GM12878 (cell line): ENCODE measurements around the gene NCKAP5. TPM values are rescaled to one million over a fixed set of nuclear protein-coding genes. Genes with fewer than 3 reads are reported as not detected.

Source experiments
- ATAC-seq: fragments of 200-7000 bp; cut with Tn5 transposase; 3 replicates; pipeline ENCODE4 v1.9.1; 2020; ENCODE audit warnings: mild to moderate bottlenecking, moderate library complexity
- BruUV-seq: library from RNA; stranded (reverse); fragments of 400-500 nt; replicated peaks from 2 replicates; lab custom pipeline; 2021; lab: Mats Ljungman, UMichigan
- CTCF ChIA-PET: fragments of 300-600 bp; sonication (Branson Sonifier 250); formaldehyde crosslinking; extraction: SDS; loops from one replicate; lab custom pipeline; 2021; ENCODE audit warnings: inconsistent platforms; lab: Yijun Ruan, JAX
- POLR2A ChIA-PET: fragments of 350-600 bp; formaldehyde crosslinking; extraction: SDS; loops from one replicate; lab custom pipeline; 2021; ENCODE audit warnings: inconsistent platforms; lab: Charles Lee
- RAD21 ChIA-PET: fragments of 300-600 bp; sonication (Branson Sonifier 250); formaldehyde crosslinking; loops from one replicate; lab custom pipeline; 2023; ENCODE audit warnings: antibody characterized with exemption; ENCODE audit not compliant: unreplicated experiment; lab: Charles Lee
- SMC1A ChIA-PET: fragments of 300-600 bp; sonication (Branson Sonifier 250); formaldehyde crosslinking; loops from one replicate; lab custom pipeline; 2023; ENCODE audit not compliant: unreplicated experiment, uncharacterized antibody; lab: Charles Lee
- DNase-seq: peaks from one replicate; pipeline ENCODE4 v3.0.0-alpha.2; 2011; ENCODE audit warnings: low read depth, low spot score
- FAIRE-seq: peaks from 3 replicates; lab custom pipeline; 2011; peaks lifted over from hg19 to GRCh38; lab: Jason Lieb, UNC
- H2AFZ ChIP-seq: 2 replicates; pipeline ENCODE4 v1.6.0; 2011; ENCODE audit warnings: low read depth, low read length, control low read depth; ENCODE audit not compliant: control insufficient read depth
- H3K27ac ChIP-seq: 2 replicates; pipeline ENCODE4 v1.5.1; 2011; ENCODE audit warnings: control low read depth; ENCODE audit not compliant: control insufficient read depth, insufficient read depth
- H3K27me3 ChIP-seq, 2 experiments: replicated peaks in 1 of 2; 2 replicates each; pipeline versions ENCODE4 v1.6.0 to v1.6.1; 2011; ENCODE audit warnings: low read length in 1 of 2; ENCODE audit not compliant: control insufficient read depth in 2 of 2, insufficient read depth in 2 of 2
- H3K36me3 ChIP-seq, 2 experiments: 2 replicates each; pipeline ENCODE4 v1.5.1; 2011; ENCODE audit warnings: low read length in 1 of 2; ENCODE audit not compliant: control insufficient read depth in 2 of 2, insufficient read depth in 2 of 2
- H3K4me1 ChIP-seq: 2 replicates; pipeline ENCODE4 v1.6.1; 2011; ENCODE audit warnings: mild to moderate bottlenecking, low read length, moderate library complexity, mixed read lengths; ENCODE audit not compliant: control insufficient read depth, insufficient read depth
- H3K4me2 ChIP-seq: 2 replicates; pipeline ENCODE4 v1.6.0; 2011; ENCODE audit warnings: control low read depth; ENCODE audit not compliant: control insufficient read depth, insufficient read depth
- H3K4me3 ChIP-seq: fragments of 200-600 bp; sonication (generic); 2 replicates; pipeline ENCODE4 v1.5.1; 2016
- H3K79me2 ChIP-seq: 2 replicates; pipeline ENCODE4 v1.6.0; 2011; ENCODE audit warnings: low read length; ENCODE audit not compliant: control insufficient read depth, insufficient read depth
- H3K9ac ChIP-seq: 2 replicates; pipeline ENCODE4 v1.8.0; 2011; ENCODE audit warnings: low read length, control low read depth, mixed read lengths; ENCODE audit not compliant: control insufficient read depth, insufficient read depth
- H3K9me3 ChIP-seq: replicated peaks from 3 replicates; pipeline ENCODE4 v1.5.1; 2011; ENCODE audit warnings: mild to moderate bottlenecking, low read length; ENCODE audit not compliant: control insufficient read depth, insufficient read depth
- H4K20me1 ChIP-seq: 2 replicates; pipeline ENCODE4 v1.6.0; 2011; ENCODE audit not compliant: control insufficient read depth, insufficient read depth
- BHLHE40 ChIP-seq, 2 experiments: fragments of 450-650 bp in 1 of 2; IDR thresholded peaks; 2 replicates each; pipeline ENCODE4 v1.6.1; 2011 to 2017; ENCODE audit warnings: low read depth in 2 of 2, borderline replicate concordance in 1 of 2, improper control_type of control experiment in 1 of 2, low read length in 1 of 2, mild to moderate bottlenecking in 1 of 2
- GABPA ChIP-seq: IDR thresholded peaks from 2 replicates; pipeline ENCODE4 v1.6.1; 2014; ENCODE audit warnings: antibody characterized with exemption, low read depth, mild to moderate bottlenecking, inconsistent platforms
- HDAC6 ChIP-seq: fragments of 200-600 bp; sonication (generic); IDR thresholded peaks from one replicate; pipeline ENCODE4 v1.8.0; 2017; ENCODE audit warnings: antibody characterized with exemption; ENCODE audit not compliant: unreplicated experiment
- NFYB ChIP-seq: IDR thresholded peaks from 2 replicates; pipeline ENCODE4 v1.6.1; 2011; ENCODE audit warnings: low read depth, mild to moderate bottlenecking, low read length, improper control_type of control experiment, moderate library complexity; ENCODE audit not compliant: insufficient read depth
- NR2C2 ChIP-seq: IDR thresholded peaks from 2 replicates; pipeline ENCODE4 v1.6.1; 2011; ENCODE audit warnings: borderline replicate concordance, low read depth; ENCODE audit not compliant: control insufficient read depth, insufficient read length
- NR2F1 ChIP-seq: fragments of 450-650 bp; conservative IDR thresholded peaks from 2 replicates; pipeline ENCODE4 v1.6.1; 2017; ENCODE audit warnings: mild to moderate bottlenecking
- RUNX3 ChIP-seq: IDR thresholded peaks from 2 replicates; pipeline ENCODE4 v1.6.1; 2012; ENCODE audit warnings: low read length, inconsistent platforms
- SUZ12 ChIP-seq: fragments of 200-600 bp; sonication (generic); IDR thresholded peaks from one replicate; pipeline ENCODE4 v1.6.1; 2018; ENCODE audit warnings: antibody characterized with exemption, mild to moderate bottlenecking; ENCODE audit not compliant: unreplicated experiment
- TCF3 ChIP-seq: IDR thresholded peaks from 2 replicates; pipeline ENCODE4 v1.6.1; 2012; ENCODE audit warnings: low read depth, mild to moderate bottlenecking, low read length, borderline replicate concordance; ENCODE audit not compliant: insufficient read depth
- USF2 ChIP-seq: IDR thresholded peaks from 2 replicates; pipeline ENCODE4 v1.6.1; 2011; ENCODE audit warnings: low read depth, low read length, improper control_type of control experiment, borderline replicate concordance
- WGBS: methylation state at CpG from one replicate; pipeline ENCODE4 v1.1.6; 2016; ENCODE audit warnings: low lambda C conversion rate; ENCODE audit not compliant: insufficient replicate concordance, insufficient coverage; ENCODE audit errors: missing lambda C conversion rate; 5-methylcytosine and 5-hydroxymethylcytosine counted together
- in situ Hi-C: fragments of 300-500 bp; cut with MboI; formaldehyde crosslinking; loops from 9 replicates; pipeline ENCODE4 v1.14.3; 2018; ENCODE audit warnings: mixed read lengths
- intact Hi-C: fragments of 100-400 bp; cut with micrococcal nuclease; formaldehyde crosslinking; loops from one replicate; pipeline ENCODE4 v1.14.2; 2022; ENCODE audit not compliant: unreplicated experiment
- polyA plus RNA-seq, 11 experiments: library from polyadenylated mRNA; depleted of rRNA in 4 of 11; unstranded in 6 of 11; stranded (reverse) in 5 of 11; fragments of >200 nt; fragmentation: Nextera tagmentation in 4 of 11; fragmentation: Illumina TruSeq in 1 of 11; extraction: Ambion mirVana in 4 of 11; extraction: Trizol in 1 of 11; gene quantifications; 1 replicate in 1 of 11; 2 replicates in 10 of 11; pipeline versions ENCODE4 v1.2.1 to v1.2.3, GENCODE V29; 2011 to 2016; ENCODE audit warnings: inconsistent platforms in 2 of 11, missing spikeins in 2 of 11, low read depth in 1 of 11
- total RNA-seq, 4 experiments: library from RNA; depleted of rRNA in 3 of 4; stranded (reverse); fragments of >200 nt in 3 of 4; fragmentation: Illumina TruSeq in 1 of 4; extraction: Trizol in 1 of 4; gene quantifications; 2 replicates each; pipeline versions ENCODE4 v1.2.1 to v1.2.3, GENCODE V29; 2013 to 2021

The NCKAP5 gene
- total and polyA plus RNA-seq, 10 of the 15 experiments (the other 5 are each of a cell fraction or from before 2014, with no cell fraction given) = 0.06 to 0.44 (median 0.16) TPM

DNA sequence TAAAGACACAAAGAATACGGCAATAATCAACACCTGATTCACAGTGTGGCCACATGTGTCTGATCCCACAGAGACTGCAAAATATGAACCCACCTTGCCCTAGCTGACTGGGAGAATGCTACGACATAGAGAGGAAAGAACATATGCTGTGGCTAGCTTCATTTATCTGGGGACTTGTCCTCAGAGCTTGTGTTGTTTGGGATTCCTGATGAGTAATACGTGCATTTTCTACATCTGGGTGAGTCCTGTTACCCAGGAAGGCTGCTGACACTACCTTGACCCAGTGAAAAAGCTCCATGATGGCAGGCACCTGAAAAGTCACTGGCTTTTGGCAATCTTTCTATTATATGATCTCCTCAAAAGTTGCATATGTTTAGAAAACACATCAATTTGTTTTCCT lies 470.6 kb downstream of the NCKAP5 start:
- RAD21 ChIA-PET = no interaction called here
- H4K20me1 ChIP-seq = no peaks in the 10 kb centered on the region
- no peak overlapping the region for H2AFZ ChIP-seq
- POLR2A ChIA-PET = no interaction called here
- no peaks in the 10 kb centered on the region for H3K27me3 ChIP-seq
- TF ChIP-seq NR2C2 (no peak), RUNX3 (no peak), NR2F1 (no peak), HDAC6 (no peak), BHLHE40 (IDR thresholded peaks at IDR 0.05; ENCODE audit: borderline replicate concordance in 1 of 2, low read depth in 2 of 2, low read length in 1 of 2) (no peak), SUZ12 (no peak), NFYB (no peak), TCF3 (no peak), GABPA (no peak), USF2 (no peak)
- BruUV-seq = no TSS peak
- no peak overlapping the region for H3K9ac ChIP-seq
- intact Hi-C loops = no loop called here
- H3K79me2 ChIP-seq = no peaks in the 10 kb centered on the region
- H3K9me3 ChIP-seq = no peaks in the 10 kb centered on the region
- in situ Hi-C loops = no loop called here
- CTCF ChIA-PET = interaction anchor here (0.8 kb wide), 1 partner anchor 239 kb away, joined by 3 read pairs; no protein-coding TSS in a partner anchor
- H3K27ac ChIP-seq = no peak overlapping the region
- 3% methylated on average over 3 of the region's 3 CpGs for WGBS
- no peaks in the 10 kb centered on the region for H3K36me3 ChIP-seq
- SMC1A ChIA-PET = interaction anchor here (0.8 to 2.3 kb wide), 2 partner anchors 74 to 119 kb away, joined by 3 to 8 read pairs; no protein-coding TSS in a partner anchor
- H3K4me1 ChIP-seq = no peaks in the 10 kb centered on the region
- H3K4me3 ChIP-seq = no peak overlapping the region
- H3K4me2 ChIP-seq = no peak overlapping the region
- no peak for DNase-seq
- ATAC-seq = no peak
- no peak for FAIRE-seq
